ENCODE data around the gene PPP1R9A. TPM values are rescaled to one million over a fixed set of nuclear protein-coding genes. Genes with fewer than 3 reads are reported as not detected.

The PPP1R9A gene
- total and polyA plus RNA-seq, 10 of the 15 experiments (the other 5 are each of a cell fraction or from before 2014, with no cell fraction given): 0.04 to 0.12 TPM; not detected in 8

- no peak overlapping the region for H2AFZ ChIP-seq (ENCODE audit: control insufficient read depth, low read depth, low read length)
- SMC1A ChIA-PET (ENCODE audit: uncharacterized antibody, unreplicated experiment): interaction anchor here (0.7 to 3.4 kb wide), 6 partner anchors 10 to 751 kb away, joined by 4 to 30 read pairs (median 6); no protein-coding TSS in a partner anchor
- BruUV-seq (replicated peaks): no TSS peak
- H3K4me2 ChIP-seq (ENCODE audit: control insufficient read depth, insufficient read depth): no peak overlapping the region
- H3K9ac ChIP-seq (ENCODE audit: control insufficient read depth, insufficient read depth, low read length): no peak overlapping the region
- RAD21 ChIA-PET (ENCODE audit: unreplicated experiment): interaction anchor here (1.1 to 3.0 kb wide), 4 partner anchors 16 to 754 kb away, joined by 3 to 16 read pairs (median 4); no protein-coding TSS in a partner anchor
- H4K20me1 ChIP-seq (ENCODE audit: control insufficient read depth, insufficient read depth): no peaks in the 10 kb centered on the region
- no peak for DNase-seq (ENCODE audit: low read depth, low spot score)
- in situ Hi-C loops (cut with MboI) (no loop called here), intact Hi-C loops (cut with micrococcal nuclease; ENCODE audit: unreplicated experiment) (no loop called here)
- no peaks in the 10 kb centered on the region for H3K9me3 ChIP-seq (replicated peaks; ENCODE audit: control insufficient read depth, insufficient read depth, low read length)
- H3K36me3 ChIP-seq (ENCODE audit: control insufficient read depth in 2 of 2, insufficient read depth in 2 of 2, low read length in 1 of 2): no peaks in the 10 kb centered on the region
- no peak for ATAC-seq
- H3K27ac ChIP-seq (ENCODE audit: control insufficient read depth, insufficient read depth): no peak overlapping the region
- FAIRE-seq: no peak
- no peaks in the 10 kb centered on the region for H3K79me2 ChIP-seq (ENCODE audit: control insufficient read depth, insufficient read depth, low read length)
- TF ChIP-seq SMAD5 (IDR thresholded peaks at IDR 0.05; ENCODE audit: low read depth) (no peak), POLR2AphosphoS2 (IDR thresholded peaks at IDR 0.05; ENCODE audit: low read depth, low read length) (no peak), HDAC2 (IDR thresholded peaks at IDR 0.05) (no peak), CHD1 (IDR thresholded peaks at IDR 0.05; ENCODE audit: low read depth, low read length) (no peak), MXI1 (IDR thresholded peaks at IDR 0.05; ENCODE audit: low read depth, low read length) (no peak), BACH1 (IDR thresholded peaks at IDR 0.05; ENCODE audit: borderline replicate concordance) (no peak), BCL3 (IDR thresholded peaks at IDR 0.05; ENCODE audit: borderline replicate concordance, insufficient read depth, low read depth, low read length, poor library complexity, severe bottlenecking) (no peak), TBL1XR1 (IDR thresholded peaks at IDR 0.05; ENCODE audit: low read depth, low read length) (no peak), TCF3 (IDR thresholded peaks at IDR 0.05; ENCODE audit: borderline replicate concordance, insufficient read depth, low read depth, low read length) (no peak), ZNF24 (IDR thresholded peaks at IDR 0.05) (no peak), CHD2 (IDR thresholded peaks at IDR 0.05; ENCODE audit: borderline replicate concordance, low read depth, low read length) (no peak), E2F4 (IDR thresholded peaks at IDR 0.05; ENCODE audit: low read depth, low read length) (no peak), ETV6 (conservative IDR thresholded peaks at IDR 0.05 in 1 of 2, IDR thresholded peaks at IDR 0.05 in 1 of 2; ENCODE audit: borderline replicate concordance in 1 of 2, low read depth in 1 of 2) (no peak), YBX1 (IDR thresholded peaks at IDR 0.05) (no peak), GABPA (IDR thresholded peaks at IDR 0.05; ENCODE audit: low read depth) (no peak), TARDBP (IDR thresholded peaks at IDR 0.05; ENCODE audit: borderline replicate concordance) (no peak)
- TF ChIP-seq, protein P1, sequence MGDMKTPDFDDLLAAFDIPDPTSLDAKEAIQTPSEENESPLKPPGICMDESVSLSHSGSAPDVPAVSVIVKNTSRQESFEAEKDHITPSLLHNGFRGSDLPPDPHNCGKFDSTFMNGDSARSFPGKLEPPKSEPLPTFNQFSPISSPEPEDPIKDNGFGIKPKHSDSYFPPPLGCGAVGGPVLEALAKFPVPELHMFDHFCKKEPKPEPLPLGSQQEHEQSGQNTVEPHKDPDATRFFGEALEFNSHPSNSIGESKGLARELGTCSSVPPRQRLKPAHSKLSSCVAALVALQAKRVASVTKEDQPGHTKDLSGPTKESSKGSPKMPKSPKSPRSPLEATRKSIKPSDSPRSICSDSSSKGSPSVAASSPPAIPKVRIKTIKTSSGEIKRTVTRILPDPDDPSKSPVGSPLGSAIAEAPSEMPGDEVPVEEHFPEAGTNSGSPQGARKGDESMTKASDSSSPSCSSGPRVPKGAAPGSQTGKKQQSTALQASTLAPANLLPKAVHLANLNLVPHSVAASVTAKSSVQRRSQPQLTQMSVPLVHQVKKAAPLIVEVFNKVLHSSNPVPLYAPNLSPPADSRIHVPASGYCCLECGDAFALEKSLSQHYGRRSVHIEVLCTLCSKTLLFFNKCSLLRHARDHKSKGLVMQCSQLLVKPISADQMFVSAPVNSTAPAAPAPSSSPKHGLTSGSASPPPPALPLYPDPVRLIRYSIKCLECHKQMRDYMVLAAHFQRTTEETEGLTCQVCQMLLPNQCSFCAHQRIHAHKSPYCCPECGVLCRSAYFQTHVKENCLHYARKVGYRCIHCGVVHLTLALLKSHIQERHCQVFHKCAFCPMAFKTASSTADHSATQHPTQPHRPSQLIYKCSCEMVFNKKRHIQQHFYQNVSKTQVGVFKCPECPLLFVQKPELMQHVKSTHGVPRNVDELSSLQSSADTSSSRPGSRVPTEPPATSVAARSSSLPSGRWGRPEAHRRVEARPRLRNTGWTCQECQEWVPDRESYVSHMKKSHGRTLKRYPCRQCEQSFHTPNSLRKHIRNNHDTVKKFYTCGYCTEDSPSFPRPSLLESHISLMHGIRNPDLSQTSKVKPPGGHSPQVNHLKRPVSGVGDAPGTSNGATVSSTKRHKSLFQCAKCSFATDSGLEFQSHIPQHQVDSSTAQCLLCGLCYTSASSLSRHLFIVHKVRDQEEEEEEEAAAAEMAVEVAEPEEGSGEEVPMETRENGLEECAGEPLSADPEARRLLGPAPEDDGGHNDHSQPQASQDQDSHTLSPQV (IDR thresholded peaks at IDR 0.05): no peak
- TF ChIP-seq, protein P2, sequence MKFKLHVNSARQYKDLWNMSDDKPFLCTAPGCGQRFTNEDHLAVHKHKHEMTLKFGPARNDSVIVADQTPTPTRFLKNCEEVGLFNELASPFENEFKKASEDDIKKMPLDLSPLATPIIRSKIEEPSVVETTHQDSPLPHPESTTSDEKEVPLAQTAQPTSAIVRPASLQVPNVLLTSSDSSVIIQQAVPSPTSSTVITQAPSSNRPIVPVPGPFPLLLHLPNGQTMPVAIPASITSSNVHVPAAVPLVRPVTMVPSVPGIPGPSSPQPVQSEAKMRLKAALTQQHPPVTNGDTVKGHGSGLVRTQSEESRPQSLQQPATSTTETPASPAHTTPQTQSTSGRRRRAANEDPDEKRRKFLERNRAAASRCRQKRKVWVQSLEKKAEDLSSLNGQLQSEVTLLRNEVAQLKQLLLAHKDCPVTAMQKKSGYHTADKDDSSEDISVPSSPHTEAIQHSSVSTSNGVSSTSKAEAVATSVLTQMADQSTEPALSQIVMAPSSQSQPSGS (IDR thresholded peaks at IDR 0.05; ENCODE audit: low read length): no peak
- no peak overlapping the region for H3K4me3 ChIP-seq
- WGBS (ENCODE audit: insufficient coverage, insufficient replicate concordance, low lambda C conversion rate, missing lambda C conversion rate): 86% methylated on average over 1 of the region's 1 CpG
- CTCF ChIA-PET: interaction anchor here (1.0 to 6.0 kb wide), 8 partner anchors 10 to 751 kb away, joined by 3 to 56 read pairs (median 6); no protein-coding TSS in a partner anchor
- H3K4me1 ChIP-seq (ENCODE audit: control insufficient read depth, insufficient read depth, low read length): no peaks in the 10 kb centered on the region
- H3K27me3 ChIP-seq (replicated peaks in 1 of 2; ENCODE audit: control insufficient read depth in 2 of 2, insufficient read depth in 2 of 2, low read length in 1 of 2): no peaks in the 10 kb centered on the region
- POLR2A ChIA-PET: interaction anchor here (0.6 kb wide), 1 partner anchor 109 kb away, joined by 3 read pairs; no protein-coding TSS in a partner anchor
Observed at GRCh38 chr7:95200741-95201140, 293.3 kb downstream of the PPP1R9A start.

Measured in GM12878 (cell line).